CD14-positive monocyte (primary cell): Measurements from ENCODE around the gene PRKCA. TPM values are rescaled to one million over a fixed set of nuclear protein-coding genes. Genes with fewer than 3 reads are reported as not detected.

Experiments
- DNase-seq, 3 donors: peaks; one replicate each; pipeline ENCODE4 v3.0.0-alpha.2; 2011 to 2022
- H2AFZ ChIP-seq: 2 replicates; pipeline ENCODE4 v1.6.0; 2012; ENCODE audit warnings: mild to moderate bottlenecking, low read depth, low read length, inconsistent platforms; ENCODE audit not compliant: insufficient read depth, poor library complexity, severe bottlenecking
- H3K27ac ChIP-seq, 2 donors: 1 replicate in 1 of 2; 2 replicates in 1 of 2; pipeline ENCODE4 v1.5.1; 2012 to 2013; ENCODE audit warnings: low read length in 2 of 2, control low read depth in 1 of 2, inconsistent platforms in 1 of 2, low read depth in 1 of 2, mild to moderate bottlenecking in 1 of 2
- H3K27me3 ChIP-seq, 2 donors: one replicate each; pipeline versions ENCODE4 v1.6.0 to v1.6.1; 2011 to 2013; ENCODE audit warnings: low read length in 2 of 2; ENCODE audit not compliant: control insufficient read depth in 2 of 2, insufficient read depth in 2 of 2
- H3K36me3 ChIP-seq, 2 donors: replicated peaks in 1 of 2; 1 replicate in 1 of 2; 2 replicates in 1 of 2; pipeline versions ENCODE4 v1.5.1 to v1.6.1; 2012 to 2013; ENCODE audit warnings: low read length in 2 of 2, control low read depth in 1 of 2, inconsistent platforms in 1 of 2, mild to moderate bottlenecking in 1 of 2; ENCODE audit not compliant: insufficient read depth in 2 of 2, control insufficient read depth in 1 of 2
- H3K4me1 ChIP-seq, 2 donors: 1 replicate in 1 of 2; 2 replicates in 1 of 2; pipeline versions ENCODE4 v1.5.1 to v1.6.1; 2012 to 2013; ENCODE audit warnings: low read length in 2 of 2, control low read depth in 1 of 2, inconsistent platforms in 1 of 2, mild to moderate bottlenecking in 1 of 2, moderate library complexity in 1 of 2; ENCODE audit not compliant: insufficient read depth in 2 of 2, control insufficient read depth in 1 of 2
- H3K4me2 ChIP-seq: replicated peaks from 2 replicates; pipeline ENCODE3; 2012; ENCODE audit warnings: low read length, moderate library complexity, mild to moderate bottlenecking; ENCODE audit not compliant: poor library complexity, severe bottlenecking; ENCODE audit errors: extremely low read depth
- H3K4me3 ChIP-seq, 3 experiments: fragments of 200-600 bp in 1 of 3; sonication (generic) in 1 of 3; replicated peaks in 1 of 3; 1 replicate in 2 of 3; 2 replicates in 1 of 3; pipeline ENCODE4 v1.5.1; 2011 to 2013; ENCODE audit warnings: low read length in 3 of 3, mild to moderate bottlenecking in 3 of 3, control low read depth in 2 of 3, low read depth in 2 of 3, inconsistent platforms in 1 of 3, moderate library complexity in 1 of 3
- H3K79me2 ChIP-seq: 2 replicates; pipeline ENCODE4 v1.6.0; 2012; ENCODE audit warnings: mild to moderate bottlenecking, control low read depth, inconsistent platforms, low read length, moderate library complexity; ENCODE audit not compliant: insufficient read depth
- H3K9ac ChIP-seq: 2 replicates; pipeline ENCODE4 v1.6.0; 2017; ENCODE audit warnings: low read length, mild to moderate bottlenecking; ENCODE audit not compliant: insufficient read depth, poor library complexity, severe bottlenecking
- H3K9me3 ChIP-seq, 2 donors: replicated peaks in 1 of 2; 1 replicate in 1 of 2; 2 replicates in 1 of 2; pipeline versions ENCODE4 v1.5.1 to v1.6.1; 2012 to 2013; ENCODE audit warnings: low read length in 2 of 2, control low read depth in 1 of 2; ENCODE audit not compliant: control insufficient read depth in 1 of 2, insufficient read depth in 1 of 2
- H4K20me1 ChIP-seq: 2 replicates; pipeline ENCODE4 v1.6.0; 2012; ENCODE audit warnings: mild to moderate bottlenecking, low read length, control low read depth, moderate library complexity; ENCODE audit not compliant: insufficient read depth
- H3K27ac Mint-ChIP-seq, 7 donors: one replicate each; pipeline ENCODE4 v1.8.0; 2020; ENCODE audit warnings: mild to moderate bottlenecking in 7 of 7, mixed read lengths in 7 of 7, moderate library complexity in 6 of 7, inconsistent platforms in 2 of 7
- H3K27me3 Mint-ChIP-seq, 3 donors: one replicate each; pipeline ENCODE4 v1.8.0; 2021 to 2022; ENCODE audit warnings: low read depth in 3 of 3, mild to moderate bottlenecking in 3 of 3, mixed read lengths in 3 of 3, moderate library complexity in 3 of 3, inconsistent platforms in 1 of 3
- H3K36me3 Mint-ChIP-seq, 2 donors: one replicate each; pipeline ENCODE4 v1.8.0; 2020; ENCODE audit warnings: mixed read lengths in 2 of 2, inconsistent platforms in 1 of 2, mild to moderate bottlenecking in 1 of 2
- H3K4me1 Mint-ChIP-seq: one replicate; pipeline ENCODE4 v1.8.0; 2020; ENCODE audit warnings: mild to moderate bottlenecking, mixed read lengths
- H3K4me3 Mint-ChIP-seq, 2 donors: one replicate each; pipeline ENCODE4 v1.8.0; 2020; ENCODE audit warnings: mild to moderate bottlenecking in 2 of 2, mixed read lengths in 2 of 2, moderate library complexity in 1 of 2
- H3K9me3 Mint-ChIP-seq, 7 donors: one replicate each; pipeline ENCODE4 v1.8.0; 2020 to 2022; ENCODE audit warnings: mixed read lengths in 7 of 7, mild to moderate bottlenecking in 6 of 7, moderate library complexity in 6 of 7, inconsistent platforms in 2 of 7
- WGBS: methylation state at CpG from one replicate; pipeline ENCODE4 v1.1.5; 2013; ENCODE audit warnings: missing lambda C conversion rate; ENCODE audit not compliant: insufficient coverage; 5-methylcytosine and 5-hydroxymethylcytosine counted together
- intact Hi-C, 2 donors: fragments of 100-400 bp; cut with micrococcal nuclease; formaldehyde crosslinking; loops; one replicate each; pipeline versions ENCODE4 v1.15.0 to v1.15.1; 2023
- polyA plus RNA-seq, 3 donors: library from polyadenylated mRNA; depleted of rRNA in 1 of 3; unstranded in 2 of 3; stranded (reverse) in 1 of 3; fragments of 300-500 nt in 2 of 3; fragments of >200 nt in 1 of 3; fragmentation: Illumina TruSeq in 2 of 3; gene quantifications; 1 replicate in 2 of 3; 2 replicates in 1 of 3; pipeline ENCODE4 v1.2.3, GENCODE V29; 2012 to 2021
- TF ChIP-seq, protein P1 (sequence below): fragments of 200-600 bp; IDR thresholded peaks from one replicate; pipeline ENCODE4 v1.8.0; 2022; ENCODE audit warnings: antibody characterized with exemption, mild to moderate bottlenecking

Gene PRKCA
- polyA plus RNA-seq, 3 donors: 0.22 to 7.1 (median 0.30) TPM

DNA sequence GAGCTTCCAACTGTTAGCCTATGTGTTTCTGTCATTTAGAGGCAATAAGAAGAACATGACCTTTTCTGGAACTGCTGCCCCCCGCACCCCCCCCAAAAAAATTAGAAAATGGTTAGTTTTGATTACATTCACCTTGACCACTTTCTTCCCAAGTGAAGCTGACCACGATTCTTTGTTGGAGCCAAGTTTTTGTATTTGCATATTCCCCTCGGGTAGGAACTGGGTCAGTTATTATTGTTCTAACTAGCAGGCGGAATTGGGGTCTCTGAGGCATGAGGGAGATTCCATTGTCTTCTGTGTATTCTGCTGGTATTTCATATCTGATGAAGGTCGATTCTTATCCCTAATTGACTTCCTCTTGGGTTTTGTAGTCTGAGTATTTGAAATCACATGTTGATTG lies 231.6 kb downstream of the PRKCA start:
- Histone ChIP-seq H3K9me3 (no peaks in the 10 kb centered on the region), H3K4me1 (peaks cover 0 to 9% of the 10 kb centered on the region in 2 donors), H3K27ac (no peak overlapping the region), H3K79me2 (no peaks in the 10 kb centered on the region), H2AFZ (no peak overlapping the region), H4K20me1 (peaks cover 4% of the 10 kb centered on the region), H3K9ac (no peak overlapping the region), H3K36me3 (peaks cover 0 to 9% of the 10 kb centered on the region in 2 donors), H3K27me3 (no peaks in the 10 kb centered on the region), H3K4me3 (no peak overlapping the region), H3K4me2 (no peak overlapping the region)
- Mint-ChIP-seq H3K4me3 (no peak overlapping the region), H3K27ac (no peak overlapping the region), H3K4me1 (peaks cover 24% of the 10 kb centered on the region), H3K27me3 (no peaks in the 10 kb centered on the region), H3K9me3 (no peaks in the 10 kb centered on the region), H3K36me3 (peaks cover 5 to 24% of the 10 kb centered on the region in 2 donors)
- 100% methylated on average over 1 of the region's 5 CpGs for WGBS
- TF ChIP-seq, protein P1, sequence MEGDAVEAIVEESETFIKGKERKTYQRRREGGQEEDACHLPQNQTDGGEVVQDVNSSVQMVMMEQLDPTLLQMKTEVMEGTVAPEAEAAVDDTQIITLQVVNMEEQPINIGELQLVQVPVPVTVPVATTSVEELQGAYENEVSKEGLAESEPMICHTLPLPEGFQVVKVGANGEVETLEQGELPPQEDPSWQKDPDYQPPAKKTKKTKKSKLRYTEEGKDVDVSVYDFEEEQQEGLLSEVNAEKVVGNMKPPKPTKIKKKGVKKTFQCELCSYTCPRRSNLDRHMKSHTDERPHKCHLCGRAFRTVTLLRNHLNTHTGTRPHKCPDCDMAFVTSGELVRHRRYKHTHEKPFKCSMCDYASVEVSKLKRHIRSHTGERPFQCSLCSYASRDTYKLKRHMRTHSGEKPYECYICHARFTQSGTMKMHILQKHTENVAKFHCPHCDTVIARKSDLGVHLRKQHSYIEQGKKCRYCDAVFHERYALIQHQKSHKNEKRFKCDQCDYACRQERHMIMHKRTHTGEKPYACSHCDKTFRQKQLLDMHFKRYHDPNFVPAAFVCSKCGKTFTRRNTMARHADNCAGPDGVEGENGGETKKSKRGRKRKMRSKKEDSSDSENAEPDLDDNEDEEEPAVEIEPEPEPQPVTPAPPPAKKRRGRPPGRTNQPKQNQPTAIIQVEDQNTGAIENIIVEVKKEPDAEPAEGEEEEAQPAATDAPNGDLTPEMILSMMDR: no peak
- intact Hi-C loops: no loop called here
- no peak for DNase-seq

DNA sequence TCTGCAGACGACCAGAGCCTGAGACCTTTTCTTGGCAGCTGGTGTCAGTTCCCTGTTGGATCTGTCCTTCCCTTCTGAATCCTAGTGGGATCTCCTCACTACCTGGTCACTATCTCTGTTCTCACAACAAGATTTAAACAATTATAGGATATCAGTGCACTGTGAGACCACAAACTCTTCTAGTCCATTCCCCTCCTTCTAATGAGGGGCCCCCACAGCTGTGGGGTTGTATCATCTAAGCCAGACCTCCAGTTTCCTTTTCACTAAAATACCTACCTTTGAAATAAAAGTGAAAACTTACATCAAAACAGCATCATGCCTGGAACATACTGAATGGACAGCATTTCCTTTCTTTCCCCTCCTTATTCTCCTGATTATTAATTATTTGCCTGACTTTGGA lies 233.2 kb downstream of the PRKCA start:
- no peaks in the 10 kb centered on the region for H3K9me3 Mint-ChIP-seq
- DNase-seq: no peak
- intact Hi-C loops: no loop called here

More for the DNA sequence above, 233.2 kb downstream of the PRKCA start:
- H3K4me1 ChIP-seq: peaks cover 0 to 9% of the 10 kb centered on the region in 2 donors
- no peaks in the 10 kb centered on the region for H3K79me2 ChIP-seq
- no peaks in the 10 kb centered on the region for H3K27me3 ChIP-seq
- 70% methylated on average over 1 of the region's 1 CpG for WGBS
- H3K4me3 Mint-ChIP-seq: no peak overlapping the region
- no peaks in the 10 kb centered on the region for H3K9me3 ChIP-seq
- peaks cover 7 to 24% of the 10 kb centered on the region in 2 donors for H3K36me3 Mint-ChIP-seq
- H3K4me3 ChIP-seq: no peak overlapping the region
- H3K9ac ChIP-seq: no peak overlapping the region
- no peak overlapping the region for H2AFZ ChIP-seq
- TF ChIP-seq, protein P1: no peak
- H3K27me3 Mint-ChIP-seq: no peaks in the 10 kb centered on the region
- H3K36me3 ChIP-seq: no peaks in the 10 kb centered on the region
- H3K27ac Mint-ChIP-seq: no peak overlapping the region
- peaks cover 24% of the 10 kb centered on the region for H3K4me1 Mint-ChIP-seq
- H4K20me1 ChIP-seq: peaks cover 4% of the 10 kb centered on the region
- no peak overlapping the region for H3K4me2 ChIP-seq
- H3K27ac ChIP-seq: no peak overlapping the region
